Adrenal gland (tissue), 5 donors: ENCODE results near the gene APP.

Experiments
- POLR2A ChIP-seq, 2 donors: fragments of 450-650 bp; IDR thresholded peaks; one replicate each; pipeline ENCODE4 v1.6.1; 2017; ENCODE audit warnings: antibody characterized with exemption in 2 of 2, mild to moderate bottlenecking in 2 of 2, moderate library complexity in 1 of 2
- TF ChIP-seq, protein P1 (sequence below), 6 experiments: fragments of 450-650 bp in 4 of 6; fragments of 200-600 bp in 2 of 6; sonication (generic) in 1 of 6; IDR thresholded peaks; 1 replicate in 5 of 6; 2 replicates in 1 of 6; pipeline versions ENCODE4 v1.5.1 to v1.8.0; 2016 to 2021; ENCODE audit warnings: antibody characterized with exemption in 6 of 6, mild to moderate bottlenecking in 2 of 6, moderate library complexity in 1 of 6
- donor health status: DM: no; HTN: no; CAD: no.

DNA sequence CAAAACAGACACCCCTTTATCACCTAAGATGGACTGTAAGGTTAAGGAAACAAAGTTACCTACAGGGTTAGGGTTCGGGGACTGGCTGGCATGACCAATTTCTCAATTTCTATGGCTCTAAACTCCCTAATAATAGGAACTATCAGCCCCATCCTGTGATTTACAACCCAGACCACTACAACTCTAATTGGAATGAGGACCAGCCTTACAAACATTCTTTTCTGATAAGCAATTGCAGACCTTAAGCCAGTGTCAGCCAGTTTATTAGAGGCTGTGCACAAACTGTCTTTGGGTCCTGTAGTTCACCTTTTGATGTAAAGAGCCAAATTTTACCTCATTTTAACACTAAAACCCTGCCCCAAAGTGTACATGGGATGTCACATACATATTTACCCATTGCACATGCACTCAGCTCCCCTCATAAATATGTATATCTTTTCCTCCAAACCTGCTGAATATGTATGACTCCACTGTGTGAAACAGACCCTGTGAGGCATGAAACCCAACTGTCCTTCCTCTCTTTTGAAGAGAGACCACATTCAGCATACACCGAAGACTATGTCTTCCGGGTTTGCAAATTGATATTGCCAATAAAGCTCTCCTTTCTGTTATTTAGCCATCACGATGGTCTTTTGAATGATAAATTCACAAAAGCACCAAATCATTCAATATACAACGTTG lies 7.3 kb upstream of the APP start:
- TF ChIP-seq, protein P1, sequence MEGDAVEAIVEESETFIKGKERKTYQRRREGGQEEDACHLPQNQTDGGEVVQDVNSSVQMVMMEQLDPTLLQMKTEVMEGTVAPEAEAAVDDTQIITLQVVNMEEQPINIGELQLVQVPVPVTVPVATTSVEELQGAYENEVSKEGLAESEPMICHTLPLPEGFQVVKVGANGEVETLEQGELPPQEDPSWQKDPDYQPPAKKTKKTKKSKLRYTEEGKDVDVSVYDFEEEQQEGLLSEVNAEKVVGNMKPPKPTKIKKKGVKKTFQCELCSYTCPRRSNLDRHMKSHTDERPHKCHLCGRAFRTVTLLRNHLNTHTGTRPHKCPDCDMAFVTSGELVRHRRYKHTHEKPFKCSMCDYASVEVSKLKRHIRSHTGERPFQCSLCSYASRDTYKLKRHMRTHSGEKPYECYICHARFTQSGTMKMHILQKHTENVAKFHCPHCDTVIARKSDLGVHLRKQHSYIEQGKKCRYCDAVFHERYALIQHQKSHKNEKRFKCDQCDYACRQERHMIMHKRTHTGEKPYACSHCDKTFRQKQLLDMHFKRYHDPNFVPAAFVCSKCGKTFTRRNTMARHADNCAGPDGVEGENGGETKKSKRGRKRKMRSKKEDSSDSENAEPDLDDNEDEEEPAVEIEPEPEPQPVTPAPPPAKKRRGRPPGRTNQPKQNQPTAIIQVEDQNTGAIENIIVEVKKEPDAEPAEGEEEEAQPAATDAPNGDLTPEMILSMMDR (IDR thresholded peaks at IDR 0.05) = no peak
- no peak for TF ChIP-seq POLR2A (IDR thresholded peaks at IDR 0.05)
